RWPE1 (cell line): ENCODE measurements around the gene SCN1B.
"Not testable (repeated sequence)": the region's sequence is repeated elsewhere in the genome, so short reads cannot be mapped to it uniquely, and the experiment has no call there.

Experiments used
- CTCF ChIA-PET: fragments of 350-600 bp; sonication (Branson Sonifier 250); formaldehyde crosslinking; extraction: SDS; loops from one replicate; lab custom pipeline; 2021; lab: Yijun Ruan, JAX
- POLR2A ChIA-PET: fragments of 400-600 bp; formaldehyde crosslinking; extraction: SDS; loops from one replicate; lab custom pipeline; 2020; ENCODE audit warnings: antibody characterized with exemption; ENCODE audit not compliant: low non-redundant PET; lab: Yijun Ruan, JAX
- DNase-seq: peaks from one replicate; pipeline ENCODE4 v3.0.0; 2012; ENCODE audit warnings: low spot score
- H3K27ac ChIP-seq: fragments of 450-650 bp; 2 replicates; pipeline ENCODE4 v1.5.1; 2017
- CTCF ChIP-seq: fragments of 450-650 bp; conservative IDR thresholded peaks from 2 replicates; pipeline ENCODE4 v1.5.1; 2017; ENCODE audit warnings: low read depth, mild to moderate bottlenecking

SCN1B gene

DNA sequence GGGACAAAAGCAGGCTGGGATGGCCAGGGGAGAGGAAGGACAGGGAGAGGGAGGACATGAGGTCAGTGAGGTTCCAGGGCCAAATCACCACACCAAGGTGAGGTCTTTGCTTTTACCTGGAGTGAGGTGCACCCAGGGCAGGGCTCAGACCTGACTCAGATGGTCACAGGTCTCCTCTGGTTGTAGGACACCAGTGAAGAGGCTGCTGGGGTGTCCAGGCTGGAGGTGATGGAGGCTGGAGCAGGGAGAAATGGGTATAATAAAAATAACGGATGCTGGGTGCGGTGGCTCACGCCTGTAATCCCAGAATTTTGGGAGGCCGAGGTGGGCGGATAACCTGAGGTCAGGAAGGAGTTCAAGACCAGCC lies 23.3 kb upstream of the SCN1B start:
- no peak for TF ChIP-seq CTCF
- ChIA-PET POLR2A (no interaction called here), CTCF (interaction anchor here (0.6 to 0.7 kb wide), 2 partner anchors 37 to 85 kb away, joined by 3 read pairs; no protein-coding TSS in a partner anchor)
- peak overlapping the region; percentile 45 for H3K27ac ChIP-seq
- DNase-seq: no peak

DNA sequence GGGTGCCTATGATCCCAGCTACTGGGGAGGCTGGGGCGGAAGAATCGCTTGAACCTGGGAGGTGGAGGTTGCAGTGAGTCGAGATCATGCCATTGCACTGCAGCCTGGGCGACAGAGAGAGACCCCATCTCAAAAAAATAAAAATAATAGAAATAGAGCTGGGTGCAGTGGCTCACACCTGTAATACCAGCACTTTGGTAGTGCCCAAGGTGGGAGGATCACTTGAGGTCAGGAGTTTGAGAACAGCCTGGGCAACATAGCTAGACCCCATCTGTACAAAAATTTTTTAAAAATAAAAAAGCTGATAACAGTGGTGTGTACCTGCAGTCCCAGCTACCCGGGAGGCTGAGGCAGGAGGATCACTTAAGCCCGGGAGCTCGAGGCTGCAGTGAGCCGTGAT lies 22.8 kb upstream of the SCN1B start:
- CTCF ChIA-PET: interaction anchor here (0.6 to 0.7 kb wide), 2 partner anchors 37 to 84 kb away, joined by 3 read pairs; no protein-coding TSS in a partner anchor
- POLR2A ChIA-PET: not testable (repeated sequence)

DNA sequence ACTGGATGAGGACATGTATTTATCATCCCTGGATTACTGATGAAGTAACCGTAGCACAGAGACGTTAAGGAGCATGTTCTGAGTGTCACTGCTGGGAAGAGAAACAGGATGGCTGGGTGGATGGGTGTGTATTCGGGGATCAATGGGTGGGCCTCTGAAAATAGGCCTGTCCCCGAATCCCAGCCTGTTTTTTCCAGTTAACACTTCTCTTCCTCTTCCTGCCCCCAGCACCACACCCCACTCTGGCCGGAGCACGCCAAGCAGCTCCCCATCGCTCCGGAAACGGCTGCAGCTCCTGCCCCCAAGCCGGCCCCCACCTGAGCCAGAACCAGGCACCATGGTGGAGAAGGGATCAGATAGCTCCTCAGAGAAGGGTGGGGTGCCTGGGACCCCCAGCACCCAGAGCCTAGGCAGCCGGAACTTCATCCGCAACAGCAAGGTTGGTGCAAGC lies 21.4 kb upstream of the SCN1B start:
- POLR2A ChIA-PET: interaction anchor here (0.5 kb wide), 1 partner anchor 8 kb away, joined by 3 read pairs; no protein-coding TSS in a partner anchor
- CTCF ChIA-PET: interaction anchor here (0.6 kb wide), 1 partner anchor 103 kb away, joined by 5 read pairs; no protein-coding TSS in a partner anchor
- no peak for DNase-seq
- peak overlapping the region; percentile 17; the same call in 1 of the 2 replicates for H3K27ac ChIP-seq
- no peak for TF ChIP-seq CTCF

More for the DNA sequence above, 22.8 kb upstream of the SCN1B start:
- not testable (repeated sequence) for DNase-seq, H3K27ac ChIP-seq

GRCh38 chr19:35009424-35010415 lies 20.6 kb upstream of the SCN1B start:
- ChIA-PET POLR2A (no interaction called here), CTCF (no interaction called here)
- no peak for TF ChIP-seq CTCF
- DNase-seq: no peak
- peak overlapping the region; percentile 17 for H3K27ac ChIP-seq

- TF ChIP-seq CTCF: no peak
- ChIA-PET CTCF (no interaction called here), POLR2A (no interaction called here)
- peak overlapping the region; percentile 8; the same call in 1 of the 2 replicates for H3K27ac ChIP-seq
- DNase-seq: no peak
Measured at GRCh38 chr19:35011091-35011689, 19.1 kb upstream of the SCN1B start.

GRCh38 chr19:35011737-35012682 lies 18.3 kb upstream of the SCN1B start:
- TF ChIP-seq CTCF: no peak
- POLR2A ChIA-PET: no interaction called here

More at GRCh38 chr19:35011737-35012682, 18.3 kb upstream of the SCN1B start:
- CTCF ChIA-PET: interaction anchor here (0.6 to 1.3 kb wide), 2 partner anchors 40 to 104 kb away, joined by 3 to 4 read pairs; no protein-coding TSS in a partner anchor
- no peak for DNase-seq
- peak overlapping the region; percentile 8 for H3K27ac ChIP-seq
